Anterior cingulate cortex (tissue), 58 donors: Measurements from ENCODE around the gene ZNF775.

ENCODE experiments used
- DNase-seq, 58 donors: peaks; one replicate each; lab custom pipeline; 2025; lab: John Stamatoyannopoulos, UW

ZNF775 gene

DNA sequence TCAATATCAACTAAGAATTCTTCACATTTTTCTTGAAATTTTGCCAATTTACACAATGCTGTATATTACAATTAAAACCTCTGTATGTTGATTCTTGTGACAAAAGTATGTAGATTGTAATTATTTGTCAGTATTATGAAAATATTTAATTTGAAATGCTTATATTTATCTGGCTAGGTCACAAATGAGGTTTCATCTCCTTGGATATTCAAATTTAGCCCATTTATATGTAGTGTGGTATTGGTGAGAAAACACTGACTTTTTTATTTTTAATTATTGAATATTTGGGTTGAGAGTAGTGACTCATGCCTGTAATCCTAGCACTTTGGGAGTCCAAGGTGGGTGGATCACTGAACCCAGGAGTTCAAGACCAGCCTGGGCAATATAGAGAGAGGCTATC is 34.8 kb upstream of the ZNF775 start:
- DNase-seq, result no peak

DNA sequence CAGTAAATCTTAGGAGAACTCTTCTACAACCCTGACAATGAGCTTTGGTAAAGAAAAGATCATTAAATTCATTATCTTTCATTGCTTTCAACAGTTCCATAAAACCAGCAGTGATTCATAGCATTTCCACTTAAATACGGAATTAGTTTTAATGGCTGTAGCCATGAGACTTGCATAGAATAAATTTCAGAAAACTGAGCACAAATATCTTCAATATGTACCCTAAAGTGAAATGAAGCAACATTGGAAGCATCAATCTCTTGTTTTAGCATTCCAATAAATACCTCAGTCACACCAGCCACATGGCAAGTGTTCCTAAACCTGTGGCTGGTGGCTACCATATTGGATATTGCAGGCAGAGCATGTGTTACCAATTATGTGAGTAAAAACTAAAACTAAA is 34.1 kb upstream of the ZNF775 start:
- DNase-seq, result no peak

DNA sequence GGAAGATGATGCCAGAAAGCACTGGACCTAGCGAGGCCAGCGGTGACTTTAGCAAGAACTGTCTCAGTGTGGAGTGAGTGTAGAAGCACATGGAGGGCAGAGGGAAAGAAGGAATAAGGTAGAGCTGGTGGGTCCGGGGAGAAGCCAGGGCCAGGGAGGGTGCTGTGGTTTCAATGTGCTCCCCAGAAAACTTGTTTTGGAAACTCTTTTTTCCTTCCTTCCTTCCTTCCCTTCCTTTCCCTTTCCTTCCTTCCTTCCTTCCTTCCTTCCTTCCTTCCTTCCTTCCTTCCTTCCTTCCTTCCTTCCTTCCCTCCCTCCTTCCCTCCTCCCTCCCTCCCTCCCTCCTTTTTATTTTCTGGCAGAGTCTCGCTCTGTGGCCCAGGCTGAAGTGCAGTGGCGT is 32.2 kb upstream of the ZNF775 start:
- DNase-seq, result no peak

DNA sequence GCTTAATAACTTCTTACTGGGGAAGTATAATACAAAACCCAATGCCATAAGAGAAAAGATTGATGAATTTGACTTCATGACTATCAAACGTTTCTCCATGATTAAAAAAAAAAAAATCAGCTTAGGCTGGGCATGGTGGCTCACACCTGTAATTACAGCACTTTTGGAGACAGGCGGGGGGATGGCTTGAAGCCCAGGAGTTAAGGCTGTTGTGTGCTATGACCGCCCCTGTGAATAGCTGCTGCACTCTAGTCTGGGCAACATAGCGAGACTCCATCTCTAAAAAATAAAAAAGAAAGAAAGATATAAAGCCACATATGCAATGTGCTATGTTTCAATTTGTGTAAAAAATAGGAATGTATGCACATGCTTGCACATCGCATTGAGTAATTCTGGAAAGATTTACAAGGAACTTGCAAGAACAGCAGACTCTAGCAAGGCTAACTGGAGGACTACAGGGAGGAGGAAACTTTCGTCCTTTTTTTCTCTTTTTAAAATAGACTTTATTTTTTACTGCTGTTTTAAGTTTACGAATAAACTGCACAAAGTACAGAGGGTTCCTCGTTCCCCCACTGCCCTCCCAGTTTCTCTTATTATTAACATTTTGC is 27.4 kb upstream of the ZNF775 start:
- DNase-seq, result no peak

DNA sequence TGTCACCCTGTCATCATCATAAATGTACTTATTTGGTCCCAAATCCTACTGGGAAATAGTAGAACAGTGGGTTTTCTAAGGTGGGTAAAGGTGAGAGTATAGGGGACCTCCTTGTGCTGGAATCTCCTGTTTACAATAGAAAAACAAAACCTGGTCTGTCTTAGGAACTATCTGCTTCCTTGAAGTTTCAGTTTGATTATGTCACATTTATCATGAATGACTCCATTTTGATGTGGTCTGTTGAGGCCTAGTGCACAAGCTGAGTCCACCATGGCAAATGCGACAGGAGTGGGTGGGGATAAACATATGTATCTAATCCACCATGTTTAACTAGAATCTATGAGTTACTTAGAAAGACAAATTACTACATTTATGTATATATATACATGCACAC is 23.5 kb upstream of the ZNF775 start:
- no peak for DNase-seq

DNA sequence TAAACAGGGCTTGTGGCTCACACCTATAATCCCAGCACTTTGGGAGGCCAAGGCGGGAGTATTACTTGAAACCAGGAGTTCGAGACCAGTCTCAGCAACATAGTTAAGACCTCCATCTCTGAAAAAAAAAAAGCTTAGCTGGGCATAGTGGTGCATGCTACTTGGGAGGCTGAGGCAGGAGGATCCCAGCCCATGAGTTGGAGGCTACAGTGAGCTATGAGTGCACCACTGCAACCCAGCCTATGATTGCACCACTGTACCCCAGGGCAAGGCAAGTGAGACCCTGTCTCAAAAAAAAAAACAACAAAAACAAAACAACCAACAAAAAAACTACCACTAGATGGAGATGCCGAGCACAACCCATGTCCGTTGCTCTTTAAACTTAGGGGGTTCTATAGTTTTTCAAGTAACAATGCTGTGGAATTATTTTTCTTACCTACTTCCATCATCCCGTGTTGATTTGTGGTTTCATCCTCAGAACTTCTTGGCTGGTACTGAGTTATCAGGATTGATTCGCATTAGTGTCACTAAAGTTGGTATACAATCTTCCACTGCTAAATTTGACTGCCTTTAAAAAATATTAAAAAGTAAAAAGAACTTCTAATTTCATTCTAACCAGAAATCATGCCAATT is 22.7 kb upstream of the ZNF775 start:
- DNase-seq, result no peak

DNA sequence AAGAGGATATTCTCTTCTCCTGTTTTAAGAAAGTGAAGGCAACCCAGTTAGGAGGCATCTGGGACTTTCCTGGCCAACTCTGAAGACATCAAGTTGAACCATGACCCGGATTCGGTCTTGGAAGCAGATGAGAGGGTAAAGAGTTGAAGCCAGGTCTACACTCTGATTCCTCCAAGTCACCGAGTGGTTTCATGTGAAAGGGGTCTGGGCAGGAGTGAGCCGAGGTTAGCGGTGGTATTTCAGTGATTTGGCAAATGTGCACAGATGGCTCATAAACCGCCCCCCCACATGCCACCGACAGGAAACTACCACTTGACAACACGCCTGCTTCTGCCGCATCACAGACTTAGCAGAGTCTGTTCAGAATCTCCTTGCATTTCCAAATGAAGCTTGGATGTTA is 21.9 kb upstream of the ZNF775 start:
- DNase-seq, result no peak

DNA sequence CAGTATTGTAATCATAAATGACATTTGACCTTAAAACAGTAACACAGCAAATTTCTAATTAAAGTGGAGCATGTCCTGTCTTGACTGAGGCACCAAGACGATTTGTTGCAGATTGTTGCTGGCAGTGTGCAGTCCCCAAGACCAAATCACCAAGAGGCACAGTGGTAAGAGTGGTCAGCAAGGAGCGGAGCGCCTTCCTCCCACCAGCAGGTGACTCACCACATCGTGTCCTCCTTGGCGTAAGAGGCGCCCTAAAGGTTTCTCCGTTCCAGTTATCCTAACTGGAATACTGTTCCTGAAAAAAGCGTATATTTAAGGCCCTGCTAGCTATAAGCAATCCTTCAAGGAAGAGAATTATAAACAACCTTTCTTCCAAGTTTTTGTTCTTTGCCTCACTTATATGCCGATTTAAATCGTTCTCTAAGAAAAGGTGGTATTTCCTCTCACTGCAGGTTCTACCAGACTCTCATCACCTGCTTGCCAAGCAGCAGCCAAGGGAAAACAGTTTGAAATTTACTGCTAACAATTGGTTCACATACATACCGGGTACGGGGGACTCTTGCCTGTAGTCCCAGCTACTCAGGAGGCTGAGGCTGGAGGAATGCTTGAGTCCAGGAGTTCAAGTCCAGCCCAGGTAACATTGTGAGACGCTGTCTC is 21.2 kb upstream of the ZNF775 start:
- no peak for DNase-seq

DNA sequence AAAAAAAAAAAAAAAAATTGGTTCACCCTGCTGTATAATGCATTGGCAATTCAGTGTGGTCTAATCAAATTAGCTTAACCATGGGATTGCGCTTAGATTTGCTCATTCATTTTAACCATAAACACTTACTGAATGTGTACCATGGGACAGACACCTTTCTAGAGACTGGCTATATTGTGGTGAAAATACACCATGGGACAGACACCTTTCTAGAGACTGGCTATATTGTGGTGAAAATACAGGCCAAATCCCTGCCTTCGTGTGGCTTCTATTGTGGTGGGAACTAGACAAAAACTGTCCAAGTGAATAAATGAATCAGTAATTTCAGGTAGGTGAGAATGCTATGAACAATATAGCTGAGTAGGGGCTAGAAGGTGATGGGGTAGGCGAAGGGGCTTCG is 20.7 kb upstream of the ZNF775 start:
- DNase-seq, result no peak

DNA sequence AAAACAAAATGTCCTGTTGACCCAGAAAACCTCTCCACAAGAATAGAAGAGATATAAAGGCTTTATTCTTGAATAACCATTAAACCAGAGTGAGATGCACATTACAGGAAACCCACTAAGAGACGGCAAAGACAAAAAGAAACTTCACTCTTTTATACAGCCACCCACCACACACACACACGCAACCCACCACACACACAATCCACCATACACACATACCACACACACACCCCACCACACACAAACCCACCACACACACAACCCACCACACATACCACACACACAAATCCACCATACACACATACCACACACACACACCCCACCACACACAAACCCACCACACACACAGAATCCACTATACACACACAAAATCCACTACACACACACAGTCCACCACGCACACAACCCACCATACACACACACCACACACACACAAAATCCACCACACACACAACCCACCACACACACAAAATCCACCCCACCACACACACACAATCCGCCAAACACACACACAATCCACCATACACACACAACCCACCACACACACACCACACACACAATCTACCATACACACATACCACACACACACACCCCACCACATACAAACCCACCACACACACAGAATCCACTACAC is 20.0 kb upstream of the ZNF775 start:
- no peak for DNase-seq

DNA sequence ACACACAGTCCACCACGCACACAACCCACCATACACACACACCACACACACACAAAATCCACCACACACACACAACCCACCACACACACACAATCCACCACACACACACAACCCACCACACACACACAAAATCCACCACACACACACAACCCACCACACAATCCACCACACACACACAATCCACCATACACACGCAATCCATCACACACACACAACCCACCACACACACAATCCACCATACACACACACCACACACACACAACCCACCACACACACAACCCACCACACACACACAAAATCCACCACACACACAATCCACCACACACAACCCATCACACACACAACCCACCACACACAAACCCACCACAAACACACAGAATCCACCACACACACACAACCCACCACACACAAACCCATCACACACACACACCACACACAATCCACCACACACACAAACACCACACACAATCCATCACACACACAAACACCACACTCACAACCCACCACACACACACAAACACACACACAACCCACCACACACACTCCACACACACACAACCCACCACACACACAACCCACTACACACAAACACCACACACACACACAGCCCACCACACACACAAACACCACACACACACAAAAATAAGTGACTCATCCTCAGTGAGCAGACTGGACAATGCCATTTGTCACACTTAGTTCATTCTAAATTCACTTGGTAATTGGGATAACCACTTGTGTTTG is 19.3 kb upstream of the ZNF775 start:
- DNase-seq, result no peak

DNA sequence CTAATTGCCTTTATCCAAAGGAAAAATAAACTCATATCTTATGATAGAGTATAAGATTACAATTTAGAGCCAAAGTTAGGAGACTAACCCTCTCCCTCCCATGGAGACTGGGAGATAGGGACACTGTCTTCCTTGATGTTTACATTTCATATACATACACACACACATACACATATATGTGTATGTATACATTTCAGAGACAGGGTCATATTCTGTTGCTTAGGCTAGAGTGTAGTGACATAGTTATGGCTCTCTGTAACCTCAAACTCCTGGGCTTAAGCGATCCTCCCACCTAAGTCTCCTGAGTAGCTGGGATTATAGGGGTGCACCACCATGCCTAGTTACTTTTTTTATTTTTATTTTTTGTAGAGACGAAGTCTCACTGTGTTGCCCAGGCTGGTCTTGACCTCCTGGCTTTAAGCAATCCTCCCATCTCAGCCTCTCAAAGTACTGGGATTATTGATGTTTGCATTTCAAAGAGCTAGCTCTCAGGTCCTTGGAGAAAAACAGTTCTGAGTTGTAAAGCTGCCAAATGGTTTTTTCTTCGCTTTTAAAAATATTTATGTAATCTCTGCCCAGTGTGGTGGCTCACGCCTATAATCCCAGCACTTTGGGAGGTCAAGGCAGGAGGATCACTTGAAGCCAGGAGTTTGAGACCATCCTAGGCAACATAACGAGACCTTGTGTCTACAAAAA is 18.6 kb upstream of the ZNF775 start:
- DNase-seq, result no peak

DNA sequence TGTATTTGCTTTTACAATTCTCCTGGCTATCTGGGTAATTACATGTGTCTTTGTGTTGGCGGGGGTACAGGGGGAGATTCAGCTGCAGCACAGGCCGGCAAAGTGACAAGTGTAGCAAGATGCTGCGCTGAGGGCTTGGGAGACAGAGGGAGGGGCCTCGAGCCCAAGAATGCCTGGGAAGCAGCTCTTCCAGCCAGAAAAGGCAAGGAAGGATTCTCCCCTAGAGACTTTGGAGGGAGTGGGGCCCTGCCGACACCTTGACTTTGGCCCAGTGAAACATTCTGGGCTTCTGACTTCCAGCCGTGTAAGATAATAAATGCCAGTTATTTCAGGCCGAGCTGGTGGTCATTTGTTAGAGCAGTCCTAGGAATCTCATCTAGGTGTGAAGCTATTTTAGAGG is 17.7 kb upstream of the ZNF775 start:
- no peak for DNase-seq

DNA sequence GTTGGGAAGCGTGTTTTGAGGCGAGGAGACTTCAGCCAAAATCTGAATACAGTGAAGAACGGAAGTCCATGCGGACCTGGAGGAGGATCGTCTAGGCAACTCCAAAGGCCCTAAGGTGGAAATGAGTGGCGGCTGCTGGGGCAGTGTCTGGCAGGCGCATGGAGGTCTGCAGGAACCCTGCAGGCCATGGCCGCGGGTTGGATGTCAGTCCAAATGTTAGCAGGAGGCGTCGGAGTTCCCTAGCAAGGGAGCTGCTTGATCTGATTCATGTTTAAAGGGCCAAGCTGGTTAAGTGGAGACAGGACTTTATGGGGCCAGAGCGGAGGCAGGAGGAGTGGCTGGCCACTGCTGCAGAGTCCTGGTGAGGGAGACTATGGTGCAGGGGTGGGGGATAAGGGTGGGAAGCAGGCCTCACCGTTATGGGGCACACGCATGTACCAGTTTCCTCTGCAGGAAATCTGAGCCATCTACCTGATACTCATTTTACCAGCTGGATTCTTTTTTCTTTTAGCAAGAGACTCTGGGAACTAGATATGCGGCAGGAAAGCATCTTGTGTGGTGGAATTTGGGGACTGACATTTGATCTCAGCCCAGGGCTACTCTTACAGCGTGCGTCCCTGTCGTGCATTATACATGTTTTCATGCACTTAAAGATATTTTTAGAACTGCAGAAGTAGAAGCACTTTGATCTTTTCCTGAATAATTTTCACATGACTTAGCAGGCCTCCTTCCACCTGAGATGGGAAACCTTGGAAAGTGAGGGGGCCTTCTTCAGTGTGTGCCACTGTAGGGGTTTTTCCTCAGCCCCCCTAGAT is 17.1 kb upstream of the ZNF775 start:
- no peak for DNase-seq

DNA sequence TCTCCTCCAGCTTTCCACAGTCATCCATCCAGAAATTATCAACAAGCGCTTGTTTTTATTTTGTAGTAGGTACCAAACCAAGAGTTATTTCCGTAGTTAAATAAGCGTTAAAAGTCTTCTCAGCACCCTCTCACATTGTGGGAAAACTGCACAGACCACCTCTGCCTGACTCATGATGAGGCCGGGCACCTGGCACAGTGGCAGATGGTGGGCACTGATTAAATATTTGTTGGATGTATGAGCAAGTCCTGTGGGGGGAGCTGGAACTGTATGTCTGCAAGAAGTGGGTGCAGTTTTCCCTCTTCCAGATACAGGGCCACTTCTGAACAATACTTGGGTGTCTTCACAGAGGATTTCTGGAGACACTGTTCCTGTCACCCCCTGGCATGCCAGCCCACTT is 15.8 kb upstream of the ZNF775 start:
- no peak for DNase-seq

DNA sequence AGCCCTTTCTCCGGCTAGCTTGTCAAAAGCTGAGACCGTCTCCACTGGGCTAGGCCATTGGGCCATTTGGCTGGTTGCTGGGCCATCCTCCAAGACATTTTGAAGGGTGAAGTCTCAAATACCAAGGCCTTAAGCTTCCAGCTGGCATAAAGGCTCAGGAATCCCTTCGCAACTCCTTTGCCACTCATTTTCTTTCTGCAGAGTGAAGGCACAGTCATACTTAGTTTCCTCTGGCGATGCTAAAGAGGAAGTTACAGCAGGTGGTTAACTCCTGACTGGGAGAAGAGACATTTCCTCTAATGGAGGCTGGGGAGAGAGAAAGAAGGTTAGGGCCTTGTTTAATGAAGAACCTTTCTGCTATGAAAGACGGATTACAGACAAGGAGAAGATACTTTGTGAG is 15.3 kb upstream of the ZNF775 start:
- no peak for DNase-seq

DNA sequence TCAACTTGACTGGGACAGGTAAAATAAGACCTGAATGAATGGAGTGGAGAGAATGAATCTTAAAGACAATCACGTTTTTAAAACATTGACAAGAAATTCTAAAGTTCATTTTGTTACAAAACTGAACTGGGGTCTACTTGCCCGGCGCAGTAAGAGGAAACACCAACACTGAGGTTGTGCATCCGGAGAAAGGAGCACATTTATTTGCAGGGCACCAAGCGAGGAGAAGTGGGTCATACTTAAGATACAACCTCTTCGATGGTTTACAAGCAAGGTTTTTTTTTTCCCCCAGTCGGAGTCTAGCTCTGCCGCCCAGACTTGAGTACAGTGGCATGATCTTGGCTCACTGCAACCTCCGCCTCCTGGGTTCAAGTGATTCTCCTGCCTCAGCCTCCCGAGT is 13.9 kb upstream of the ZNF775 start:
- DNase-seq, result no peak

DNA sequence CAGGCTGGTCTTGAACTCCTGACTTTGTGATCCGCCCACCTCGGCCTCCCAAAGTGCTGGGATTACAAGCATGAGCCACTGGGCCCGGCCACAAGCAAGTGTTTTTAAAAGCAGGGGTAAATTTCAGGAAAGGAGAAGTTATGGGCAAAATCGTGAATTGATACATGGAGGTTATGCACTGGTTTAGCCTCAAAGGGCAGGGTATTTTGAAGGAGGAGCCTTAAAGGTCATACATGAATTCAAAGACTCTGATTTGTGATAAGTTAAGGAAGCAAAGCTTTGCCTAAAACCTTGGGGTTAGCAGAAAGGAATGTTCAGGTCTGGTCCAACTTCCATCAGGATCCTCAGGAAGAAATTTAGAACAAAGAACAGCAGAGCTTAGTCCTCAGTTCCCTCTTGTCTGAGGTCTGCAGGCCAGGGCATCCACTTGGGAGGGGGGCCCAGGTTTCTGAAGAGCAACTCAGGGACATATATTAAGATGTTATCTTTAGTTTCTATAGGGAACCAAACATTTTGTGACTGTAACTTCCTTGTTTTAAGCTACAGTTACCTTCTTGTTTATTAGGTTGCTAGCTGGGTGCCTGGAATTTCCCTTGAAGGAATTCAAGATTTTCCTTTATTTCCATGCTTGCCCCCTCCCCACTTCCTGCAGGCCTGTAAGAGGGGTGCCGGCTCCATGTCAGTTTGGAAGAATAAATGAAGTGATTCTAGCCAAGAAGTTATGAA is 13.3 kb upstream of the ZNF775 start:
- DNase-seq, result no peak

DNA sequence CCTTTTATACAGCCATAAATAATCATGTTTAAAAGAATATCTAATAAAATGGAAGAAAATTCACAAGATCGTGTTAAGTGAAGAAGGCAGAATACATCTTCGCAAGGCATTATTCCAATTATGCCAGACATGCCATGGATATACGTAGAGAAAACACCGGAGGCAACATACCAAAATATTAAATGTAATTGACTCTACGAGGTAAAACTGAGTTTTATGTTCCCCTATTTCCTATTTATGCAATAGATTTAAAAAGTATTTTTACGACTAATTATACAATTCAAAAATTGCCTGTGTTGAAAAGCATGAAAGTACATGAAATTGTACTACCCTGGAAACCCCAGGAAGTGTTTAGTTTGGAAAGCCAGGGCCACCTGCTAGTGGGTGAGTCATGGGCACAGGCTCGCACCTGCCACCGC is 11.4 kb upstream of the ZNF775 start:
- peak in 1 of 58 donors; percentile 37 for DNase-seq
